HG03469 (cell line): ENCODE data around the gene ARAP1.
A peak's percentile ranks its signal among the peaks of the same experiment; 100 is the strongest.

ENCODE experiments used
- ATAC-seq: cut with Tn5 transposase; IDR thresholded peaks from one replicate; pipeline ENCODE4 v1.9.1; 2021; ENCODE audit warnings: mild to moderate bottlenecking, moderate library complexity, moderate number of reproducible peaks; ENCODE audit not compliant: unreplicated experiment

ARAP1 gene

GRCh38 chr11:72744474-72744873 lies 7.7 kb downstream of the ARAP1 start:
- no peak for ATAC-seq

GRCh38 chr11:72743321-72744221 lies 8.6 kb downstream of the ARAP1 start:
- no peak for ATAC-seq

- ATAC-seq = no peak
Measured at GRCh38 chr11:72742513-72743320, 9.5 kb downstream of the ARAP1 start.

GRCh38 chr11:72741849-72742512 lies 10.2 kb downstream of the ARAP1 start:
- no peak for ATAC-seq

- ATAC-seq = no peak
Measured at GRCh38 chr11:72741429-72741833, 10.8 kb downstream of the ARAP1 start.

GRCh38 chr11:72740562-72741428 lies 11.4 kb downstream of the ARAP1 start:
- no peak for ATAC-seq

GRCh38 chr11:72740060-72740424 lies 12.2 kb downstream of the ARAP1 start:
- ATAC-seq = no peak

- ATAC-seq = no peak
Measured at GRCh38 chr11:72739240-72740059, 12.8 kb downstream of the ARAP1 start.

- ATAC-seq = peak; percentile 30
Measured at GRCh38 chr11:72738199-72739141, 13.7 kb downstream of the ARAP1 start.

GRCh38 chr11:72737336-72737735 lies 14.9 kb downstream of the ARAP1 start:
- ATAC-seq = no peak

GRCh38 chr11:72736452-72737069 lies 15.6 kb downstream of the ARAP1 start:
- ATAC-seq = no peak

- ATAC-seq = no peak
Measured at GRCh38 chr11:72735495-72736027, 16.6 kb downstream of the ARAP1 start.

GRCh38 chr11:72732329-72732728 lies 19.9 kb downstream of the ARAP1 start:
- no peak for ATAC-seq

- ATAC-seq = no peak
Measured at GRCh38 chr11:72730737-72731136, 21.5 kb downstream of the ARAP1 start.

- no peak for ATAC-seq
Measured at GRCh38 chr11:72730243-72730642, 22.0 kb downstream of the ARAP1 start.

GRCh38 chr11:72727521-72727920 lies 24.7 kb downstream of the ARAP1 start:
- no peak for ATAC-seq

GRCh38 chr11:72726266-72727220 lies 25.7 kb downstream of the ARAP1 start:
- no peak for ATAC-seq
